ENCODE data around the gene U2SURP. TPM values are rescaled to one million over a fixed set of nuclear protein-coding genes. Genes with fewer than 3 reads are reported as not detected.
A peak's percentile ranks its signal among the peaks of the same experiment; 100 is the strongest.

U2SURP gene
- total RNA-seq, 4 donors from 2014 or later, result 39.3 to 63.3 (median 47.1) TPM

DNA sequence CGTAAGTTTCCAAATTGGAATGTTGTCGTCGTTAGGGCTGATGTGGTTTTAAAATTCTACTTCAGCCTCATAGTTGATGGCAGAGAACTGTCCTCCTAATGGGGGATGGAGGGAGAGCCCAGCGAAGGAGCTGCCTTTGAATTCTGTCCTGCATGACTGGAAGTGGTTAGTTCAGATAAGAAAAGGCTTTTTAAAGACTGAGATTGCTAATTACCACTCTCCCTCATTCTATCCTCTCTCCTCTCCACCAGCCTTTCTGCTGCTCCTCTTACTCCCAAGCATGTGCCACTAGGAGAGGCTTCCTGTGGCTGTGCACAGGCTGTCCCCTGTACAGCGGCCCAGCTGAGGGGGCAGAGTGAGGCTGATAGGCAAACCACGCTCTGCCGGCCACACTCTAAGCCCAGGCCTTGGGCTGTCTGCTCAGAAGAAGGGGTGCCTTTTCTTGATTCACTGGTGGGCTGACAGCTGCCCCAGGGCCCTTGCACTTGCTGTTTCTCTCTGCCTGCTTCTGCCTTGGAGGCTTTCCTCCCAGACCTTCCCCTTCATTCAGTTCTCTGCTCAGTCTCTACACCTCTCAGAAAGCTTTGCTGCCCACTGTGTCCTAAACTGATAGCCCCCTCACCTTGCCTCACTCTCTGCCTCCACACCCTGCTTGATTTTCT is 29.1 kb upstream of the U2SURP start:
- intact Hi-C loops (cut with DNase I; ENCODE audit: low total_unique reads), result no loop called here
- 81 to 86% methylated on average over 7 of the region's 7 CpGs for WGBS, 2 donors
- no peak overlapping the region for H3K4me3 ChIP-seq (ENCODE audit: low read depth, poor library complexity, severe bottlenecking)
- no peak for DNase-seq (ENCODE audit: low spot score in 2 of 2)
- no peak for TF ChIP-seq POLR2A (IDR thresholded peaks at IDR 0.05)
- TF ChIP-seq, protein P1, sequence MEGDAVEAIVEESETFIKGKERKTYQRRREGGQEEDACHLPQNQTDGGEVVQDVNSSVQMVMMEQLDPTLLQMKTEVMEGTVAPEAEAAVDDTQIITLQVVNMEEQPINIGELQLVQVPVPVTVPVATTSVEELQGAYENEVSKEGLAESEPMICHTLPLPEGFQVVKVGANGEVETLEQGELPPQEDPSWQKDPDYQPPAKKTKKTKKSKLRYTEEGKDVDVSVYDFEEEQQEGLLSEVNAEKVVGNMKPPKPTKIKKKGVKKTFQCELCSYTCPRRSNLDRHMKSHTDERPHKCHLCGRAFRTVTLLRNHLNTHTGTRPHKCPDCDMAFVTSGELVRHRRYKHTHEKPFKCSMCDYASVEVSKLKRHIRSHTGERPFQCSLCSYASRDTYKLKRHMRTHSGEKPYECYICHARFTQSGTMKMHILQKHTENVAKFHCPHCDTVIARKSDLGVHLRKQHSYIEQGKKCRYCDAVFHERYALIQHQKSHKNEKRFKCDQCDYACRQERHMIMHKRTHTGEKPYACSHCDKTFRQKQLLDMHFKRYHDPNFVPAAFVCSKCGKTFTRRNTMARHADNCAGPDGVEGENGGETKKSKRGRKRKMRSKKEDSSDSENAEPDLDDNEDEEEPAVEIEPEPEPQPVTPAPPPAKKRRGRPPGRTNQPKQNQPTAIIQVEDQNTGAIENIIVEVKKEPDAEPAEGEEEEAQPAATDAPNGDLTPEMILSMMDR (IDR thresholded peaks at IDR 0.05), result no peak

DNA sequence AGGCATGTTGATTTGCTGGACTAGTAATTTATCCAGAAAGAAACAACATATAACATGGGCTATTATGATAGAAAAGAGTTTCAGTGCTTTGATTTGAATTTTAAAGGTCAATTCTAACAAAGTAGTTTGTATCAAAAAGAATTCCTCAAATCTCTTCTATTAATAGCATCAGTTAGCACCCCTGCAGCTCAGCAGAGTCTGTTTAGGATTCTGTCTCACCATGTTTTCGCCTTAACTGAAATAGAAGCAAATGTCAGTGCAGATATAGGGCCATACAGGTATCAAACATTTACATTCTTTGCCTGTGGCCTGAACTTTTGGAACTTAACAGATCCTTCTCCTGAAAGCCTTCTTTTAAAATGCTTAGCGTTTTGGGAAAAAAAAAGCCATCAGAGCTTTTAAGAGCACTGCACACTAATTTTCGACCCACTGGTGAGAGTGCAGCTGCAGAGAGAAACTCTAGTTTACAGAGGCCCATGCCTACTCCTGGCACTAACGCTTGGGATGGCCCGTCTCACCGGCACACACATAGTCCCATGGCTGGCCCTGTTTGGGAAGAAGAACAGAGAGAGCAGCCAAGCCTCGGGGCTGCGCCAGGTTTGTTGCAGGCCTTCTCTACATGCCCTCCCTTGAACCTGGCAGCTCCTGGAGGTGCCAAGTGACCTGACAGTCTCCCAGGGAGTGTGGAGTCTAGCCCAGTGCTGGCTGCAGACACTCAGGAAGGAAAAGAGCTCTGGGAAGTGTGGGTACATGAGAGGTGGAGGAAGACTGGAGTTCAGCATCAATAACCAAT is 28.0 kb upstream of the U2SURP start:
- intact Hi-C loops (cut with DNase I; ENCODE audit: low total_unique reads), result no loop called here
- TF ChIP-seq, protein P1 (IDR thresholded peaks at IDR 0.05), result no peak
- no peak for TF ChIP-seq POLR2A (IDR thresholded peaks at IDR 0.05)
- DNase-seq (ENCODE audit: low spot score in 2 of 2), result no peak
- WGBS, 2 donors, result 77 to 79% methylated on average over 8 of the region's 8 CpGs
- H3K4me3 ChIP-seq (ENCODE audit: low read depth, poor library complexity, severe bottlenecking), result no peak overlapping the region

DNA sequence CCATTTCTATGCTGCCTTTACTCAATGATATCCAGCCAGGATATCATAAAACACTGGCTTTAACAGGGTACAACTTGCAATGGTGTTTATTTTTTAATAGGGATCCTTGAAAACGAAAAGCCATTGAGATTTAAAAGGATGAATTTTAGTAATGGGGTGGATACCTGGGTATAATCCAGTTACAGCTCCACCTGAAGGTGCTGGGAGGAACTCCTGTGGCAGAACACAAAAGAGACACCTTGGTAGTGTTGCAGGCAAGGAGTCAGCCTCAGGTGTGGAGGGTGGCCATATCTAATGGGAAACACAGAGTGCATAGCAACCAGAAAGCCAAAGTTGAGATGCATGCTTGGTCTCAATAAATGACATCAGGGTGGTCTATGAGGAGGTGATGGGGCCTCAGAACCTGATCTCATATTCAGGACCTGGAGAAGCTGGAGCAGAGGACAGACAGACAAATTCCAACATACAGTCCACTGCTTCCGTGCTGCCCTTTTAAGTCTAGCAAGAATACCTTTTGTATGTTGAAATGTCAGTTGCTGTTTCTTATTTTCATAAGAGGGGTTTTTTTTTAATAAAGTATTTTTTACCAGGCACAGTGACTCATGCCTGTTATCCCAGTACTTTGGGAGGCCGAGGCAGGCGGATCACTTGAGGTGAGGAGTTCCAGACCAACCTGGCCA is 25.9 kb upstream of the U2SURP start:
- TF ChIP-seq POLR2A (IDR thresholded peaks at IDR 0.05), result no peak
- TF ChIP-seq, protein P1 (IDR thresholded peaks at IDR 0.05), result no peak
- no peak overlapping the region for H3K4me3 ChIP-seq (ENCODE audit: low read depth, poor library complexity, severe bottlenecking)
- no peak for DNase-seq (ENCODE audit: low spot score in 2 of 2)
- WGBS, 2 donors, result 85 to 93% methylated on average over 4 of the region's 4 CpGs
- intact Hi-C loops (cut with DNase I; ENCODE audit: low total_unique reads), result no loop called here

DNA sequence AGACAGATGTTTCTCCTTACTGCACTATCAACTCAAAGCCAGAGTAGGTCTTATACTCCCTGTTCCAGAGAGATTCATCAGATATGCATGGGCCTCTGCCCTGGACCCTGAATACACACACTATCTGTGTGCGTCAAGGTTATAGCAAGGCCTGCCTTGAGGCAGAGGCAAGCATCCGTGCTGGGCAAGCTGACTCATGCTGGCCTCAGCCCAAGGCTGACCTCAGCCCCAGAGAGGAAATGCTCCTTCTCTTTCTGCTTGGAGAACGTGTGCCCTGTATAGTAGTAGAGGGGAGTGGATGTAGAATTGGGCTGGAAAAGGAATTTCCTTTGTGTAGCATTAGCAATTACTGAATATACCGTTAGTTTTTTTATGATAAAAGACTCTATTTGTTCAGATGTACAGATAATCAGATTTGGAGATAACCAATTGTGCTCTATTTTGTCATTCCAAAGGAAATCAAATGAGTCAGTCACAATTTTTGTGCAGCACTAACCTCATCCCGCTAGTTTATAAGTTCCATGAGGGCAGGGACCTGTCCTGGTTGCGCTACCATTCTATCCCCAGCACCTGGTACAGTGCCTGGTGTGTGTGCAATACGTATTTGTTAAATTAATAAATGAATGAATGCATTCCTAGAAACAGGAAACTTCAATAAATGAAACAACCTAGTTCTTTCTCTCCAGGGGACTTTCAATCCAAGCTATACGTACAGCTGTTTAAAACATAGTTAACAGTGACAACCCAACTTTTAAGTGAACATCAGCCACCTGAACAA is 24.6 kb upstream of the U2SURP start:
- H3K4me3 ChIP-seq (ENCODE audit: low read depth, poor library complexity, severe bottlenecking), result no peak overlapping the region
- DNase-seq (ENCODE audit: low spot score in 2 of 2), result peak in 1 of 2 donors; percentile 58
- TF ChIP-seq POLR2A (IDR thresholded peaks at IDR 0.05), result no peak
- TF ChIP-seq, protein P1 (IDR thresholded peaks at IDR 0.05), result no peak
- intact Hi-C loops (cut with DNase I; ENCODE audit: low total_unique reads), result no loop called here
- whole genome bisulfite sequencing, 2 donors, result 52 to 56% methylated on average over 8 of the region's 8 CpGs

DNA sequence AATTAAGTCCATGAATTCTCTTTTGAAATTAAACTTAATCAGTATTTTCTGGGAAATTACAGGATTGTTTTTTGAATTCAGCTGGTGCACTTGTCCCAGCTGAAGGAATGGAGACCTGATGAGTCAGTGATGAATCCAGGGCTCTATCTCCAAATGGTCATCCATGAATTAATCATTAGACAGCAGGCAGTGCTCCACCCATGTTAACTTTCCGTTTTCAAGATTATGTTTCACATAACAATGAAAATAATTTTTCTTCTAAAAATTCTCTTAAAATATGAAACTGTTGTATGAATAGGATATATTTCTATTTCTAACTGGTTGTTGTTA is 24.0 kb upstream of the U2SURP start:
- intact Hi-C loops (cut with DNase I; ENCODE audit: low total_unique reads), result no loop called here
- DNase-seq (ENCODE audit: low spot score in 2 of 2), result no peak
- TF ChIP-seq, protein P1 (IDR thresholded peaks at IDR 0.05), result no peak
- no peak for TF ChIP-seq POLR2A (IDR thresholded peaks at IDR 0.05)
- H3K4me3 ChIP-seq (ENCODE audit: low read depth, poor library complexity, severe bottlenecking), result no peak overlapping the region
- WGBS, 2 donors, result 66 to 77% methylated on average over 1 of the region's 1 CpG

Data from lower leg skin (tissue), 4 donors.